A673 (cell line): ENCODE data around the gene MIS18BP1. TPM values are rescaled to one million over a fixed set of nuclear protein-coding genes. Genes with fewer than 3 reads are reported as not detected.

Experiments
- BruUV-seq: library from RNA; stranded (reverse); fragments of 400-500 nt; replicated peaks from 2 replicates; lab custom pipeline; 2021; lab: Mats Ljungman, UMichigan
- CTCF ChIA-PET: fragments of 300-600 bp; sonication (Branson Sonifier 250); formaldehyde crosslinking; loops from one replicate; lab custom pipeline; 2022; ENCODE audit warnings: antibody characterized with exemption; lab: Charles Lee
- POLR2A ChIA-PET: fragments of 300-600 bp; sonication (Branson Sonifier 250); formaldehyde crosslinking; loops from one replicate; lab custom pipeline; 2022; ENCODE audit warnings: antibody characterized with exemption; ENCODE audit not compliant: low non-redundant PET; lab: Charles Lee
- DNase-seq: peaks from one replicate; pipeline ENCODE4 v3.0.0-alpha.2; 2015; ENCODE audit warnings: low spot score
- H3K27ac ChIP-seq: fragments of 200-600 bp; sonication (generic); 2 replicates; pipeline ENCODE4 v1.5.1; 2016; ENCODE audit warnings: mixed run types, low read depth, mild to moderate bottlenecking, mixed read lengths, antibody characterized with exemption, low read length; ENCODE audit not compliant: poor library complexity, severe bottlenecking
- H3K27me3 ChIP-seq: fragments of 200-600 bp; sonication (generic); replicated peaks from 2 replicates; pipeline ENCODE4 v1.6.1; 2017; ENCODE audit warnings: mixed run types, low read depth, mild to moderate bottlenecking, mixed read lengths, antibody characterized with exemption, low read length; ENCODE audit not compliant: insufficient read depth, poor library complexity
- H3K36me3 ChIP-seq: fragments of 200-600 bp; sonication (generic); 2 replicates; pipeline ENCODE4 v1.6.1; 2016; ENCODE audit warnings: mixed run types, mild to moderate bottlenecking, mixed read lengths, antibody characterized with exemption, low read length; ENCODE audit not compliant: insufficient read depth, poor library complexity, severe bottlenecking
- H3K4me1 ChIP-seq: fragments of 200-600 bp; sonication (generic); 2 replicates; pipeline ENCODE4 v1.6.1; 2017; ENCODE audit warnings: mixed run types, mild to moderate bottlenecking, mixed read lengths, antibody characterized with exemption, low read length; ENCODE audit not compliant: insufficient read depth, poor library complexity, severe bottlenecking
- H3K4me3 ChIP-seq: fragments of 200-600 bp; sonication (generic); 2 replicates; pipeline ENCODE4 v1.5.1; 2016; ENCODE audit warnings: low read depth, mixed run types, mild to moderate bottlenecking, mixed read lengths, low read length; ENCODE audit not compliant: poor library complexity, severe bottlenecking
- H3K9me3 ChIP-seq: fragments of 200-600 bp; sonication (generic); 2 replicates; pipeline ENCODE4 v1.6.1; 2016; ENCODE audit warnings: mixed run types, low read depth, mild to moderate bottlenecking, mixed read lengths, antibody characterized with exemption, low read length; ENCODE audit not compliant: poor library complexity, severe bottlenecking
- EZH2 ChIP-seq: fragments of 200-600 bp; sonication (generic); IDR thresholded peaks from 2 replicates; pipeline ENCODE4 v1.6.1; 2017; ENCODE audit warnings: borderline replicate concordance, low read depth, mild to moderate bottlenecking, mixed read lengths, antibody characterized with exemption, low read length; ENCODE audit not compliant: poor library complexity, severe bottlenecking
- intact Hi-C: fragments of 100-400 bp; cut with micrococcal nuclease; formaldehyde crosslinking; loops from one replicate; pipeline ENCODE4 v1.10.0; 2022; ENCODE audit not compliant: unreplicated experiment
- total RNA-seq: library from RNA; stranded (reverse); gene quantifications from 2 replicates; pipeline ENCODE4 v1.2.3, GENCODE V29; 2021
- TF ChIP-seq, protein P1 (sequence below): fragments of 300-800, 200-600 bp; sonication (generic); conservative IDR thresholded peaks from 2 replicates; pipeline ENCODE4 v1.5.1; 2017; ENCODE audit warnings: low read depth, mild to moderate bottlenecking, antibody characterized with exemption, low read length, moderate library complexity, mixed read lengths

Gene MIS18BP1
- total RNA-seq, 1 experiment from 2014 or later: 63.0 TPM

- ChIA-PET POLR2A (no interaction called here), CTCF (no interaction called here)
- no peak overlapping the region for H3K4me3 ChIP-seq
- no peaks in the 10 kb centered on the region for H3K9me3 ChIP-seq
- no peak for TF ChIP-seq EZH2
- TF ChIP-seq, protein P1, sequence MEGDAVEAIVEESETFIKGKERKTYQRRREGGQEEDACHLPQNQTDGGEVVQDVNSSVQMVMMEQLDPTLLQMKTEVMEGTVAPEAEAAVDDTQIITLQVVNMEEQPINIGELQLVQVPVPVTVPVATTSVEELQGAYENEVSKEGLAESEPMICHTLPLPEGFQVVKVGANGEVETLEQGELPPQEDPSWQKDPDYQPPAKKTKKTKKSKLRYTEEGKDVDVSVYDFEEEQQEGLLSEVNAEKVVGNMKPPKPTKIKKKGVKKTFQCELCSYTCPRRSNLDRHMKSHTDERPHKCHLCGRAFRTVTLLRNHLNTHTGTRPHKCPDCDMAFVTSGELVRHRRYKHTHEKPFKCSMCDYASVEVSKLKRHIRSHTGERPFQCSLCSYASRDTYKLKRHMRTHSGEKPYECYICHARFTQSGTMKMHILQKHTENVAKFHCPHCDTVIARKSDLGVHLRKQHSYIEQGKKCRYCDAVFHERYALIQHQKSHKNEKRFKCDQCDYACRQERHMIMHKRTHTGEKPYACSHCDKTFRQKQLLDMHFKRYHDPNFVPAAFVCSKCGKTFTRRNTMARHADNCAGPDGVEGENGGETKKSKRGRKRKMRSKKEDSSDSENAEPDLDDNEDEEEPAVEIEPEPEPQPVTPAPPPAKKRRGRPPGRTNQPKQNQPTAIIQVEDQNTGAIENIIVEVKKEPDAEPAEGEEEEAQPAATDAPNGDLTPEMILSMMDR: no peak
- H3K36me3 ChIP-seq: no peaks in the 10 kb centered on the region
- BruUV-seq: no TSS peak
- H3K27me3 ChIP-seq: no peaks in the 10 kb centered on the region
- no peak overlapping the region for H3K27ac ChIP-seq
- DNase-seq: no peak
- intact Hi-C loops: no loop called here
- H3K4me1 ChIP-seq: peaks cover 8% of the 10 kb centered on the region
Measured at GRCh38 chr14:45194964-45195363, 58.0 kb downstream of the MIS18BP1 start.

DNA sequence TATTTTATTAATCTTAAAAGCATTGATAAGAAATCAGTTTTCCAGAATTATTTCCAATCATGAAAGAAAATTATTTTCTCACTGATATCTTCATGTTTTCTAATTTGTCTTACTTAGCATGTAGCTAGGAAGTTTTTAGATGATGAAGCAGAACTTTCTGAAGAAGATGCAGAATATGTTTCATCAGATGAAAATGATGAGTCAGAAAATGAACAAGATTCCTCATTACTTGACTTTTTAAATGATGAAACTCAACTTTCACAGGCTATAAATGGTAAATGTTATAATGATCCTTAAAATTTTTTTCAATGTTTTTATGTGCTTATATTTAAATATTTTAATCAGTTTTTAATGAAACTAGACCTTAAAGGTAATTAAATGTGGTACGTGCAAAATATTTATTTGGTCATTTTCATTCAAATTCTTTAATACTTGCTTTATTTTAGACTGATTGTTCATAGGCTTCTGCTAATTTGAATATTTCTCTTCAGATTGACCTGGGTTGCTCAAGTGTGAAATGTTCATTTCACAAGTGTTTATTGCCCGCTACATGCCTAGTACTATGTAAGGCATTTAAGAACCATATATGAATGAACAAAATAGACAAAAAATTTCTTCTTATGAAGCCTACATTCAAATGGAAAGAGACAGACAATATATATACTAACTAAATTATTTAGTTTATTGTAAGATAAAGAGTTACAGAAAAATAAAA lies 67.7 kb downstream of the MIS18BP1 start:
- POLR2A ChIA-PET: no interaction called here
- no peak for DNase-seq
- TF ChIP-seq, protein P1: no peak
- no peak for TF ChIP-seq EZH2
- BruUV-seq: no TSS peak
- Histone ChIP-seq H3K4me1 (no peaks in the 10 kb centered on the region), H3K27ac (no peak overlapping the region), H3K27me3 (no peaks in the 10 kb centered on the region), H3K9me3 (no peaks in the 10 kb centered on the region), H3K36me3 (peaks cover 16% of the 10 kb centered on the region), H3K4me3 (no peak overlapping the region)
- CTCF ChIA-PET: no interaction called here
- intact Hi-C loops: no loop called here

DNA sequence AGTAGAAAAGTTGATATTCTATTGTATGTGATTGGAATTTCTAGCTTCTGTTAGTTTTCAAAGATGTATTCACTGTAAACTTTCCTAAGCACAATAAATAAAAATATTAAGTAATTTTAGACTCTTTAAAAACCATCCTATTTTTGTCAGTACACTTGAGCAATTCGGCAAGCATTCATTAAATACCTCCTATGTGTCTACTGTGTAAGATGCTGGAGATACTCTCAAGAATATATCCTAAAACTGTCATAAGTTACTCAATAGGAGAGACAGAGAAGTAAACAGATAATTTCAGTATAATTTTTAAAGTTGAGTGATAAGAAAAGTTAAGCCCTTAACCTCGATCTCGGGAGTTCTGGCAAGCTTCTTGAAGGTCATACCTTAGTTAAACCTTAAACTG lies 71.2 kb downstream of the MIS18BP1 start:
- no peaks in the 10 kb centered on the region for H3K36me3 ChIP-seq
- H3K4me1 ChIP-seq: no peaks in the 10 kb centered on the region
- no peak for DNase-seq
- intact Hi-C loops: no loop called here
- no peaks in the 10 kb centered on the region for H3K27me3 ChIP-seq
- no TSS peak for BruUV-seq
- POLR2A ChIA-PET: no interaction called here
- no peaks in the 10 kb centered on the region for H3K9me3 ChIP-seq
- TF ChIP-seq, protein P1: no peak
- no peak for TF ChIP-seq EZH2
- no peak overlapping the region for H3K4me3 ChIP-seq
- H3K27ac ChIP-seq: no peak overlapping the region
- CTCF ChIA-PET: no interaction called here
